Motor neuron (in vitro differentiated cells): Measurements from ENCODE around the gene ZNF407. TPM values are rescaled to one million over a fixed set of nuclear protein-coding genes. Genes with fewer than 3 reads are reported as not detected.
"Not testable (repeated sequence)": the region's sequence is repeated elsewhere in the genome, so short reads cannot be mapped to it uniquely, and the experiment has no call there.

ENCODE experiments used
- ATAC-seq, 8 experiments: fragments of 200-7000 bp; cut with Tn5 transposase; replicated peaks in 6 of 8; 2 replicates each; pipeline ENCODE4 v1.8.0; 2021; ENCODE audit warnings: mild to moderate bottlenecking in 8 of 8, moderate library complexity in 8 of 8
- H3K27ac ChIP-seq, 2 donors: fragments of 250-450 bp; sonication (Bioruptor Pico); 2 replicates each; pipeline ENCODE4 v1.9.0; 2021; ENCODE audit warnings: antibody characterized with exemption in 2 of 2, mild to moderate bottlenecking in 2 of 2, moderate library complexity in 1 of 2
- H3K4me1 ChIP-seq, 2 donors: fragments of 250-450 bp; sonication (Bioruptor Pico); replicated peaks in 1 of 2; 2 replicates each; pipeline ENCODE4 v1.6.1; 2021; ENCODE audit warnings: antibody characterized with exemption in 2 of 2, mild to moderate bottlenecking in 2 of 2, moderate library complexity in 1 of 2
- H3K4me3 ChIP-seq, 5 donors: fragments of 250-450 bp; sonication (Bioruptor Pico); 2 replicates each; pipeline ENCODE4 v1.9.0; 2021; ENCODE audit warnings: antibody characterized with exemption in 5 of 5, mild to moderate bottlenecking in 5 of 5, moderate library complexity in 4 of 5
- WGBS, 10 experiments: fragments of 450-650 bp; shearing (Covaris generic); methylation state at CpG; one replicate each; pipeline ENCODE4 v1.0.0; 2022; 5-methylcytosine and 5-hydroxymethylcytosine counted together
- in situ Hi-C, 9 experiments: fragments of 400-800 bp; cut with MboI; loops; one replicate each; pipeline ENCODE4 v1.15.0; 2021; ENCODE audit warnings: low sequenced_read_pairs in 9 of 9, low pct_unique_long_range_greater_than_20kb in 2 of 9; ENCODE audit not compliant: unreplicated experiment in 9 of 9
- total RNA-seq, 8 experiments: library from RNA; unstranded; fragments of 300-600 nt; gene quantifications; 2 replicates each; pipeline versions ENCODE4 v1.2.3 to v1.2.4, GENCODE V29; 2022

The ZNF407 gene
- total RNA-seq, 8 experiments from 2014 or later, result 7.9 to 23.6 (median 11.6) TPM

GRCh38 chr18:75087119-75088020 lies 489.7 kb downstream of the ZNF407 start:
- in situ Hi-C loops, result no loop called here
- 90 to 100% (median 95%) methylated on average over 1 to 13 of the region's 43 CpGs; no CpG with 5 or more reads in 4 of the 10 experiments for WGBS, 10 experiments
- no peak for ATAC-seq
- Histone ChIP-seq H3K4me3 (no peak overlapping the region), H3K4me1 (no peaks in the 10 kb centered on the region), H3K27ac (no peak overlapping the region)

GRCh38 chr18:75088021-75088506 lies 490.4 kb downstream of the ZNF407 start:
- no peak overlapping the region for H3K27ac ChIP-seq
- WGBS, 10 experiments, result 67 to 100% (median 86%) methylated on average over 1 to 3 of the region's 8 CpGs; no CpG with 5 or more reads in 7 of the 10 experiments
- no peaks in the 10 kb centered on the region for H3K4me1 ChIP-seq
- in situ Hi-C loops, result no loop called here
- H3K4me3 ChIP-seq, result no peak overlapping the region
- no peak for ATAC-seq

- WGBS, 10 experiments, result 40 to 100% (median 98%) methylated on average over 1 to 4 of the region's 20 CpGs; no CpG with 5 or more reads in 4 of the 10 experiments
- H3K27ac ChIP-seq, result no peak overlapping the region
- in situ Hi-C loops, result no loop called here
- no peak overlapping the region for H3K4me3 ChIP-seq
- no peak for ATAC-seq
- H3K4me1 ChIP-seq, result no peaks in the 10 kb centered on the region
Measured at GRCh38 chr18:75088622-75089211, 491.0 kb downstream of the ZNF407 start.

GRCh38 chr18:75089748-75090327 lies 492.2 kb downstream of the ZNF407 start:
- H3K27ac ChIP-seq, result no peak overlapping the region
- in situ Hi-C loops, result no loop called here
- WGBS, 10 experiments, result 50 to 94% (median 83%) methylated on average over 1 to 17 of the region's 31 CpGs; no CpG with 5 or more reads in 3 of the 10 experiments
- H3K4me3 ChIP-seq, result no peak overlapping the region
- ATAC-seq, result no peak
- H3K4me1 ChIP-seq, result no peaks in the 10 kb centered on the region

- no peak overlapping the region for H3K4me3 ChIP-seq
- ATAC-seq, result no peak
- in situ Hi-C loops, result no loop called here
- H3K27ac ChIP-seq, result no peak overlapping the region
- no peaks in the 10 kb centered on the region for H3K4me1 ChIP-seq
- WGBS, 10 experiments, result 70 to 100% (median 88%) methylated on average over 1 to 9 of the region's 22 CpGs; no CpG with 5 or more reads in 2 of the 10 experiments
Measured at GRCh38 chr18:75090336-75090735, 492.7 kb downstream of the ZNF407 start.

- Histone ChIP-seq H3K4me1 (no peaks in the 10 kb centered on the region), H3K4me3 (no peak overlapping the region), H3K27ac (no peak overlapping the region)
- 33 to 100% (median 90%) methylated on average over 1 to 5 of the region's 6 CpGs; no CpG with 5 or more reads in 3 of the 10 experiments for WGBS, 10 experiments
- in situ Hi-C loops, result no loop called here
- no peak for ATAC-seq
Measured at GRCh38 chr18:75097491-75098225, 500.0 kb downstream of the ZNF407 start.

DNA sequence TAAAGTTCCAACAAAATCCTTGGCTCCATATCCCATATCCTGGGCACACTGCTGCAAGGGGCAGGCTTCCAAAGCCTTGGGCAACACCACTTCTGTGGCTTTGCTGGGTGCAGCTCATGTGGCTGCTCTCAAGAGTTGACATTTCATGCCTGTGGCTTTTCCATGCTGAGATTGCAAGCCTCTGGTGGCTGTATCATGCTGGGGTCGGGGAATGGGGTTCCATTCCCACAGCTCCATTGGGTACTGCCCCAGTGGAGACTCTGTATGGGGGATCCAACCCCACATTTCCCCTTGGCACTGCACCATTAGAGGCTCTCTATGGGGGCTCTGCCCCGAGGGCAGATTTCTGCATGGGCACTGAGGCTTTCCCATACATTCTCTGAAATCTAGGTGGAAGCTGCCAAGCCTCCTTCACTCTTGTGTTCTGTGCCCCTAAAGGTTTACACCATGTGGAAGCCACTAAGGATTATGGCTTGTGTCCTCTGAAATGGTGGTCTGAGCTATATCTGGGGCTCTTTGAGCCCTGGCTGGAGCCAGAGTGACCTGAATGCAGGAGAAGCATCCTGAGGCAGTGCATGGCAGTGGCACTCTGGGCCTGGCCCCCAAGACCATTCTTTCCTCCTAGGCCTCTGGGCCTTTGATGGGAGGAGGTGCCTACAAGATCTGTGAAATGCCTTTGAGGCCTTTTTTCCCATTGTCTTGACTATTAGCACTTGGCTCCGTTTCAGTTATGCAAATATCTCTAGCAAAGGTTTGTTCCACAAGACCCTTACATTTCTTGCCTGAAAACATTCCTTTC lies 503.4 kb downstream of the ZNF407 start:
- 0 to 88% (median 80%) methylated on average over 1 of the region's 3 CpGs; no CpG with 5 or more reads in 5 of the 10 experiments for WGBS, 10 experiments
- ATAC-seq, result no peak
- no peak overlapping the region for H3K27ac ChIP-seq
- H3K4me3 ChIP-seq, result no peak overlapping the region
- peaks cover 0 to 9% of the 10 kb centered on the region in 2 donors for H3K4me1 ChIP-seq
- in situ Hi-C loops, result no loop called here

DNA sequence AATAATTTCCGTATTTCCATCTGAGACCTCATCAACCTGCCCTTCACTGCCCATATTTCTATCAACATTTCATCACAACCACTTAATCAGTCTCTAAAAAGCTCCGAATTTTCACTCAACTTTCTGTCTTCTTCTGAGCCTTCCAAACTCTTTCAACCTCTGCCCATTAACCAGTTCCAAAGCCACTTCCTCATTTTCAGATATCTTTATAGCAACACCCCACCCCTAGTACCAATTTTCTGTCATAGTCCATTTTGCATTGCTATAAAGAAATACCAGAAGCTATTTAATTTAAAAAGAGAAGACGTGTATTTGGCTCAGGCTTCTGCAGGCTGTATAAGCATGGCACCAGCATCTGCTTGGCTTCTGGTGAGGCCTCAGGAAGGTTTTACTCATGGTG lies 504.2 kb downstream of the ZNF407 start:
- ATAC-seq, result no peak
- in situ Hi-C loops, result no loop called here
- Histone ChIP-seq H3K4me1 (peaks cover 0 to 15% of the 10 kb centered on the region in 2 donors), H3K4me3 (no peak overlapping the region), H3K27ac (no peak overlapping the region)
- 7 to 85% (median 50%) methylated on average over 1 to 3 of the region's 3 CpGs; no CpG with 5 or more reads in 1 of the 10 experiments for WGBS, 10 experiments

GRCh38 chr18:75104029-75104428 lies 506.4 kb downstream of the ZNF407 start:
- 40 to 100% (median 57%) methylated on average over 1 to 6 of the region's 6 CpGs; no CpG with 5 or more reads in 2 of the 10 experiments for WGBS, 10 experiments

DNA sequence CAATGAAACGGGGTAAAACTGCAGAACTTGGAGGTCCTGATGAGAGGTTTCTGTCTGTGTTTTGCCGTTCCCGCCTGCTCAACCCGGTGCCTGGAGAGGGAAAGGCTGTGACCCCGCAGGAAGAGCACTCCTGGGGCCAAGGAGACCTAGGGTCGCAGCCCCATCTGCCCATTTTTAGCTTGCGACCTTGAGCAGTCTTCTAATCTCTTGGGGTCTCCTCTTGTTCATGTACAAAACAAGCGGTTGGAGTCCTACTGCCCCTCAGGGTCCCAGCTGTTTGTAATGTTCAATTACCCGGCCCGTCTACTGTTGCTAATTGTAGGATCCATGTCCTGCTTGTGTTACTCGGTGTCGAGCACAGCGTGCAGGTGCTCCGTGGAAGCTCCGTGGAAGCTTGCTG lies 506.8 kb downstream of the ZNF407 start:
- 40 to 100% (median 92%) methylated on average over 1 to 12 of the region's 15 CpGs; no CpG with 5 or more reads in 1 of the 10 experiments for WGBS, 10 experiments
- no peak overlapping the region for H3K4me3 ChIP-seq
- H3K4me1 ChIP-seq, result peaks cover 15 to 32% of the 10 kb centered on the region in 2 donors
- in situ Hi-C loops, result no loop called here
- ATAC-seq, result no peak
- no peak overlapping the region for H3K27ac ChIP-seq

More at GRCh38 chr18:75104029-75104428, 506.4 kb downstream of the ZNF407 start:
- in situ Hi-C loops, H3K27ac ChIP-seq, H3K4me3 ChIP-seq: not testable (repeated sequence)
- H3K4me1 ChIP-seq, result peaks cover 10 to 28% of the 10 kb centered on the region in 2 donors
- ATAC-seq, result peak in 5 of 8 experiments; percentile 54 to 72 (median 65)

DNA sequence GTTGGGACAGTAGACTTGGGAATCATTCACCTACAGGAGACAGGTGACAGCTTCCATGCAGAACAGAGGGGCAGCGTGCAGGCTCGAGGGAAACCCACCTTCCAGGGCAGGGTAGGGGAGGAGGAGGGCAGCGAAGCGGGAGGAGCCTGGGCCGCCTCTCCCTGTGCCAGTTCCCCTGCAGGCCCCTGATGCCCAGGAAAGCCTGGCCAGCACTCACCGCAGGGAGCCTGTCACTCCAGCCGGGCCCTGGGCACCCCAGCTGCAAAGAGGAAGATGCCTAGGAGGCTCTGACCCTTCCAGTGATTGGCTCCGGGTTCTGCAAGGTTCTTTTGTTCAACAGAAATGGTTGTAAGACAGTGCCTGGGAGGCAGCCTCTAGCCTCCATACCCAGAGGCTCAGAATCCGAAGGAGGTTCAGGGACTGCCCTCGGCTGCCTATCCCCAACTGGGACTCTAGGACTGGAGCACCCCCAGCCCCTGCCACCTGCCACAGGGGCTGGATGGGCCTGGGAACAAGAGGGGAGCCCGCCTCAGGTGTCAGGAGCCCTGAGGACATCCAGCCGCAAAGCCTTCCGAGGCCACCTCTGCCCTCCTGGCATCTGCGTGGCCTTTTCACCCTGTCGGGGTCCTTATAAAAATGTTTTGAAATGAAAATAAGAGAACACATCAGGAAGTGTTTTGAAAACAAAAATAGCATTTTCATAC lies 508.0 kb downstream of the ZNF407 start:
- in situ Hi-C loops, result no loop called here
- H3K4me3 ChIP-seq, result no peak overlapping the region
- 20 to 100% (median 82%) methylated on average over 1 to 9 of the region's 15 CpGs; no CpG with 5 or more reads in 2 of the 10 experiments for WGBS, 10 experiments
- no peak overlapping the region for H3K27ac ChIP-seq
- peaks cover 20 to 42% of the 10 kb centered on the region in 2 donors for H3K4me1 ChIP-seq
- no peak for ATAC-seq
